Colonic mucosa (tissue), 4 donors: ENCODE data around the gene DMAC2. TPM values are rescaled to one million over a fixed set of nuclear protein-coding genes. Genes with fewer than 3 reads are reported as not detected.

Experiments used
- DNase-seq: peaks from one replicate; pipeline ENCODE4 v3.0.0-alpha.2; 2020
- H3K27ac ChIP-seq: fragments of 200-600 bp; one replicate; pipeline ENCODE4 v1.8.0; 2021
- H3K27me3 ChIP-seq: fragments of 200-600 bp; one replicate; pipeline ENCODE4 v1.8.0; 2021
- H3K36me3 ChIP-seq: fragments of 200-600 bp; one replicate; pipeline ENCODE4 v1.8.0; 2021
- H3K4me1 ChIP-seq: fragments of 200-600 bp; one replicate; pipeline ENCODE4 v1.8.0; 2021; ENCODE audit warnings: mild to moderate bottlenecking
- H3K4me3 ChIP-seq: fragments of 200-600 bp; one replicate; pipeline ENCODE4 v1.8.0; 2021
- H3K9ac ChIP-seq, 2 donors: one replicate each; pipeline ENCODE4 v1.7.0; 2013; ENCODE audit warnings: control low read depth in 2 of 2, low read depth in 2 of 2, low read length in 2 of 2
- H3K9me3 ChIP-seq: fragments of 200-600 bp; one replicate; pipeline ENCODE4 v1.8.0; 2021
- CTCF ChIP-seq: fragments of 200-600 bp; IDR thresholded peaks from one replicate; pipeline ENCODE4 v1.8.0; 2022; ENCODE audit warnings: antibody characterized with exemption, mild to moderate bottlenecking
- intact Hi-C: fragments of 100-400 bp; cut with DNase I; formaldehyde crosslinking; loops from one replicate; pipeline ENCODE4 v1.14.1; 2022
- total RNA-seq, 2 donors: library from RNA; stranded (reverse); fragmentation: NEBNext Ultra II Directional in 1 of 2; extraction: Animal tissue kit (Norgen Biotek cat#: 25700) in 1 of 2; gene quantifications; one replicate each; pipeline ENCODE4 v1.2.1, GENCODE V29; 2021
- donor health status: healthy.
- donor health status: DM: no; HTN: no; CAD: no.
- donor health status: DM: no; HTN: no; CAD: no.

DMAC2 gene
- total RNA-seq, 2 donors from 2014 or later: 48.0 to 61.8 TPM

GRCh38 chr19:41408256-41408655 lies 31.5 kb downstream of the DMAC2 start:
- intact Hi-C loops: no loop called here
- no peak for TF ChIP-seq CTCF
- DNase-seq: no peak
- no peaks in the 10 kb centered on the region for H3K36me3 ChIP-seq
- H3K27me3 ChIP-seq: no peaks in the 10 kb centered on the region
- no peaks in the 10 kb centered on the region for H3K9me3 ChIP-seq
- H3K27ac ChIP-seq: no peak overlapping the region
- no peaks in the 10 kb centered on the region for H3K4me1 ChIP-seq
- no peak overlapping the region for H3K4me3 ChIP-seq
- H3K9ac ChIP-seq: no peak overlapping the region

GRCh38 chr19:41407271-41407670 lies 32.4 kb downstream of the DMAC2 start:
- H3K27me3 ChIP-seq: no peaks in the 10 kb centered on the region
- intact Hi-C loops: no loop called here
- no peak overlapping the region for H3K27ac ChIP-seq
- H3K9me3 ChIP-seq: no peaks in the 10 kb centered on the region
- H3K4me1 ChIP-seq: no peaks in the 10 kb centered on the region
- TF ChIP-seq CTCF: no peak
- H3K36me3 ChIP-seq: no peaks in the 10 kb centered on the region
- no peak overlapping the region for H3K9ac ChIP-seq
- no peak for DNase-seq
- no peak overlapping the region for H3K4me3 ChIP-seq

GRCh38 chr19:41405776-41406175 lies 33.9 kb downstream of the DMAC2 start:
- no peaks in the 10 kb centered on the region for H3K9me3 ChIP-seq
- no peaks in the 10 kb centered on the region for H3K27me3 ChIP-seq
- H3K4me1 ChIP-seq: no peaks in the 10 kb centered on the region
- H3K9ac ChIP-seq: no peak overlapping the region
- no peaks in the 10 kb centered on the region for H3K36me3 ChIP-seq
- no peak overlapping the region for H3K27ac ChIP-seq
- intact Hi-C loops: no loop called here
- DNase-seq: no peak
- no peak for TF ChIP-seq CTCF
- H3K4me3 ChIP-seq: no peak overlapping the region

- Histone ChIP-seq H3K27ac (no peak overlapping the region), H3K9me3 (no peaks in the 10 kb centered on the region), H3K4me1 (peaks cover 5% of the 10 kb centered on the region), H3K4me3 (no peak overlapping the region), H3K27me3 (no peaks in the 10 kb centered on the region), H3K36me3 (no peaks in the 10 kb centered on the region), H3K9ac (no peak overlapping the region)
- intact Hi-C loops: no loop called here
- TF ChIP-seq CTCF: no peak
- no peak for DNase-seq
These were observed 36.3 kb downstream of the DMAC2 start for GRCh38 chr19:41403181-41403970.

- intact Hi-C loops: no loop called here
- Histone ChIP-seq H3K4me3 (no peak overlapping the region), H3K9ac (no peak overlapping the region), H3K27ac (no peak overlapping the region), H3K4me1 (peaks cover 6% of the 10 kb centered on the region), H3K9me3 (no peaks in the 10 kb centered on the region), H3K27me3 (no peaks in the 10 kb centered on the region), H3K36me3 (no peaks in the 10 kb centered on the region)
- no peak for TF ChIP-seq CTCF
- no peak for DNase-seq
These were observed 37.7 kb downstream of the DMAC2 start for GRCh38 chr19:41402010-41402409.
